ENCODE measurements around the gene ZNF195.
"Not testable (repeated sequence)": the region's sequence is repeated elsewhere in the genome, so short reads cannot be mapped to it uniquely, and the experiment has no call there.

The ZNF195 gene

GRCh38 chr11:3402181-3402860 lies 23.4 kb upstream of the ZNF195 start:
- not testable (repeated sequence) for DNase-seq

- not testable (repeated sequence) for DNase-seq
These were observed 22.1 kb upstream of the ZNF195 start for GRCh38 chr11:3401052-3401451.

DNA sequence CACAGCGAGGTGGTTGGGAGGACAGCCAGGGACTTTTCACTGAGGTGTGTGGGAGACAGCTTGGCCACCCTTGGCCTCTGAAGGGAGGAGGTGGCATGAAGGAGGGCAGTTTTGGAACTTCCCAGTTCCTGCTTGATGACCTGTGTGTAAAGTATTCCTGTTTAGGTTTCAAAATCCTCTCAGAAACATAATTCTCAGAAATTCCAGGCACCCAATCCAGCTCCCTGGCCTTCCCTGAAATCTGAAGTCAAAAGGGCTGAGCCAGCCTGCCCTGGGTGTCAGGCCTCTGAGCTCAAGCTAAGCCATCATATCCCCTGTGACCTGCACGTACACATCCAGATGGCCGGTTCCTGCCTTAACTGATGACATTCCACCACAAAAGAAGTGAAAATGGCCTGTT lies 19.6 kb upstream of the ZNF195 start:
- DNase-seq: peak; percentile 11

DNA sequence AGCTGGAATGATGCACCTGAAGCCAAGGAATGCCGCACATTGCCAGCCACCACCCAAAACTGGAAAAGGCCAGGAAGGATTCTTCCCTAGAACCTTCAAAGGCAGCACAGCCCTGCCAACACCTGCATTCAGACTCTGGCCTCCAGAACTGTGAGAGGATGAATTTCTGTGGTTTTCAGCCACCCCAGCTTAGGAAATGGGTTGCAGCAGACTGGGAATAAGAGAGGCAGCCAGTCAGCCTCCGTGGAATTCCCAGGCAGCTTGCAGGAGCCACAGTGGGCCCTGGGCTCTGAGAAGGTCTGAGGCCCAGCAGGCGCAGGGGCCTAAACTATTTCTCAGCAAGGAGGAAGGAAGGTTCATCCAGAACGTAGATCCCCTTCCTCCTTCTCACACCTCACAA lies 19.2 kb upstream of the ZNF195 start:
- not testable (repeated sequence) for DNase-seq

- not testable (repeated sequence) for DNase-seq
These were observed 18.3 kb upstream of the ZNF195 start for GRCh38 chr11:3397210-3397609.

GRCh38 chr11:3395468-3395867 lies 16.5 kb upstream of the ZNF195 start:
- DNase-seq: not testable (repeated sequence)

- not testable (repeated sequence) for DNase-seq
These were observed 16.0 kb upstream of the ZNF195 start for GRCh38 chr11:3394956-3395355.

DNA sequence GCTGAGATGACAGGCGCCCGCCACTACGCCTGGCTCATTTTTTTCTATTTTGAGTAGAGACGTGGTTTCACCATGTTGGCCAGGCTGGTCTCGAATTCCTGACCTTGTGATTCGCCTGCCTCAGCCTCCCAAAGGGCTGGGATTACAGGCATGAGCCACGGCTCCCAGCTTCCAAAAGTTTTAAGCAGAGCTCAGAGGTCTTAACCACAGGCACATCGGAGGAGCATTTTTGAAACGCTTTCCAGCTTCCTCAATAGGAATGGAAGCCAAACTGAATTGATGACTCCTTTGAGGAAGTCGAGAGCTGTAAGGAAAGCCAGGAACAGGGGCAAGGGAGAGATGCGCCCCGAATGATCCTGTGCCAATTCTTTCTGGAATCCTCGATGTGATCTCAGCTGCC lies 14.5 kb upstream of the ZNF195 start:
- not testable (repeated sequence) for DNase-seq

DNA sequence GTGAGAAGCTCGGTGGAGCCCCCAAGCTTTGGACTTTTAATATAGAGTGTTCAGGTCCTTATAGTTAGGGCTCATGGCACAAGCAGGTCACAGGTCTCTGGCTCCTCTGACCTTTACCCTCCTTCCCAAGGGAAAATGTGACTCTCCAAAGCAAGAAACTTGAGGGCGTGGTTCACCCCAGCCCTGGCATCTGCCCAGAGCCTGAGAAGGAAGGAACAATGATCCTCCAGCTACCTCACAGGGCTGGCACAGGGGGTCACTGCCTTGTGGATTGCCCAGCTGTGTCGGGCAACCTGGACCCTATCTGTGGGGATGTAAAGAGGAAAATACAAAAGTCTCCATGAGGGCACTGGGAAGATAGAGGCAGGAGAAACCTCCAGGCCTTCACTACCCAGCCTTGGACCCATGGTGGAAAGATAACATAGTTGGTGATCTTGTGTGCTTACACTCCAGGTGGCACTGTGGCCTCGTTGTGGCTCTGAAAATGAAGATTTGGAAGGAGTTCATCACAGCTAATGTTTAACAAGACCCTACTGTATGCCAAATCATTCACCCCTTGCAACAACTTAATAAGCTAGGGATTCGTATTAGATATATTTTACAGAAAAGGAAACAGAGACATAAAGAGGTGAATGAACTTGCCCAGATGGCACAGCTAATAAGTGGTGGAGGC lies 3.8 kb upstream of the ZNF195 start:
- DNase-seq: no peak

GRCh38 chr11:3381794-3382193 lies 2.8 kb upstream of the ZNF195 start:
- DNase-seq: no peak

- no peak for DNase-seq
These were observed 2.0 kb upstream of the ZNF195 start for GRCh38 chr11:3380706-3381545.

- DNase-seq: no peak
These were observed 3.4 kb downstream of the ZNF195 start for GRCh38 chr11:3375552-3375951.

GRCh38 chr11:3370311-3370870 lies 8.6 kb downstream of the ZNF195 start:
- no peak for DNase-seq

DNA sequence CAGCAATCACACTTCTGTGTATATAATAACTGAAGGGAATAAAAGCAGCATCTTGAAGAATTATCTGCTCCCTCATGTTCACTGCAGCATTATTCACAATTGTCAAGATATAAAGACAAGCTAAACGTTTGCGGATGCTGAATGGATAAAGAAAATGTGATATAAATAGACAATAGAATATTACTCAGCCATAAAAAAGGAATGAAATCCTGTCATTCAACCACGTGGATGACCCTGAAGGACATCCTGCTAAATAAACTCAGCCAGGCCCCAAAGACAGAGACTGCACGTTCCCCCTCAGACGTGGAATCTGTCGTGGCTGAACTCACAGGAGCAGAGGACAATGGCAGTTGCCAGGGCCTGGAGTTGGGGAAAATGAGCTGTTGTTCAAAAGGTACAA lies 9.6 kb downstream of the ZNF195 start:
- DNase-seq: no peak

DNA sequence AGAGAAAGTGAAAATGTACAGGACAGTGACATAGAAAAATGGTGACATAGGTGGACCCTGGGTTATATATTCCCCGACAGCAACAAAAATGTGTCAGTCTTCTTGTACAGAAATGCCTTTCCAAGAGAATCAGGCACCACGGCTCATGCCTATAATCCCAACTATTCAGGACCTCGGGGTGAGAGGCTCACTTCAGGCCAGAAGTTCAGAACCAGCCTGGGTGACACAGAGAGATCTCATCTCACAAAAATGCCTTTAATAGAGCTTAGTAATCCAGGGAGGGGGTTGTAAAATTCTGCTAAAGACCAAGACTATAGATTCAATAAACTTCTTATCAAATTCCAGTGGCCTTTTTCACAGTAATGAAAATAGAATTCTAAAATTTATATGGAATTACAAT lies 10.7 kb downstream of the ZNF195 start:
- no peak for DNase-seq

- DNase-seq: no peak
These were observed 11.7 kb downstream of the ZNF195 start for GRCh38 chr11:3367221-3367620.

- DNase-seq: no peak
These were observed 19.7 kb downstream of the ZNF195 start for GRCh38 chr11:3359092-3359824.

DNA sequence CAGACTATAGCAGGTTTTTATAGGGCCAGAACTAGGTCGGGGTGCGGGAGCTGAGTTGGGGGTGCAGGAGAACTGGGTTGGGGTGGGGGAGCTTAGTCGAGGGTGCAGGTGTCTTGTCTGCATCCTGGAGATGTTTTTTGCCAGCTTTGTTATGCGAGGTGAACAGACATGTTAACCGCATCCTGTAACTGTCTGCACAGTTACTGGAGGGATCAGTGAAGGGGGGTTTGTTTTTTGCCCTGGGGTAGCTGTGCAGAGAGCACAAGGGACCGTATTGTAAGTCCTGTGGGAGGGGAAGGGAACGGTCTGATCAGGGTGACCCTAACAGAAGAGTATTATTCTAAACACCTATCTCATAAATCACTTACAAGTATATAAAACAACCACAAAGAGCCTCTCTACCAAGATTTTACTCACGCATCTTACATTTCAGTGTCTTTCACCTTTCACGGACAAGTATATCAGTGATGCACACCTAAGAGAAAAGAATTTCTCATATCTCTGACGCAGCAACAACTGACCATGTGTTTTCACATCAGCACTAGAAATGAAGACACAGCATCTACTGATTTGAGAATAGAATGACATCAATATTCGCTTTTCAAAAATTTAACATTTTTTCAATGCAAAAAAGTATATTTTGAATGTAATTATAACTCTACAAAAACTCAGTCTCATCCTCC lies 20.8 kb downstream of the ZNF195 start:
- no peak for DNase-seq

GRCh38 chr11:3357302-3357701 lies 21.6 kb downstream of the ZNF195 start:
- no peak for DNase-seq

DNA sequence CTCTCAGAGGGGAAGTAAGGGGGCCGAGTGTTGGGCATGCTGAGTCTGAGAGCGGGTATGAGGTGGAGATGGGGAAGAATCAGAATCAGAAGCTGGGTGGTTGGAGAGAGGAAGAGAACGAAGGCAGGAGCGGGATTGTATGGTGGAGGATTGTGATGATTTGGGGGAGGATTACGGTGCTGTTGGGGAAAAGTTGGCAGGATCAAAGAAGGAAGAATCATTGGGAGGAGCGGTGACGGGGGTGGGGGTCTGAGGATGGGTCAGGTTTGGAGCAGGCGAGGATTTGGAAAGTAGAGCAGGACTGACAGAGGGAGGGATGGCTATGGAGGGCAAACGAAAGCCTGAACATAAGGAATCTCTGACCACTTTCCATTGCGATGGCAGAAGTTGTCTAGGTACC lies 22.1 kb downstream of the ZNF195 start:
- DNase-seq: no peak

DNA sequence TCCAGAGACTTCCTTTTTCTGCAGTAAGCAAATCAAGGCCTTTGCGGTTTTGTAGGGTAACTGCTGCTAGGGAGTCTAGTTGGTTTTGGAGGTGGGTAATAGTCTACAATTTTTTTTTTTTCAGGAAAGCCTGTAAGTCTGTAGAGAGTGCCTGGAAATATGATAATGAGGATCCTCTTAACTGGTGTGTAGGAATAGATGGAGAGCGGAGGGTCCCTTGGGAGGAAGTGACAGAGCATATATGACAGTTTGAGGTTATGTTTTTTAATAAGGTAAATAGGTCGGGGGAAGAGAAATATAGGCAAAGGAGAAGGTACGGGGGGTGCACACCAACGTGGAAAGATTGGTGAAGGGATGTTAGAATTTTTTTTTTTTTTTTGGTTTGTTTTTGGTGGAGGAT lies 25.9 kb downstream of the ZNF195 start:
- no peak for DNase-seq

GRCh38 chr11:3347127-3347526 lies 31.8 kb downstream of the ZNF195 start:
- no peak for DNase-seq

Data from RPMI8226 (cell line).